HG03460 (cell line): ENCODE measurements around the gene C2orf76.
"Not testable (repeated sequence)": the region's sequence is repeated elsewhere in the genome, so short reads cannot be mapped to it uniquely, and the experiment has no call there.

Experiments used
- ATAC-seq: cut with Tn5 transposase; IDR thresholded peaks from one replicate; pipeline ENCODE4 v1.9.1; 2021; ENCODE audit not compliant: unreplicated experiment

The C2orf76 gene

DNA sequence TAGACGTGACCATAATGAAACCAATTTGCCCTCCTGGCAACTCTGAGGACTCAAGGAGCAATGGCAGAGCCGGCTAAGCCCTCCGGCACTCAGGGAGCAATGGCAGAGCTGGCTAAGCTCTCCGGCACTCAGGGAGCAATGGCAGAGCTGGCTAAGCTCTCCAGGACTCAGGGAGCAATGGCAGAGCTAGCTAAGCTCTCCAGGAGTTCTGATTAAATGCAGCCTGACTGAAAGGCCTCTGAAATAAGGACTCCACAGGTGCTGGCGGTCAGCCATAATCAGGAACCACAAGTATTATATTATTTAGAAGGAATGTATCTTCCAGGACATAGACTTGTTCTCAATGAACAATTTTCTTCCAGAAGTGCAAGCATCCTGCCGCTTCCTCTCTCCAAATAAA, 65.2 kb downstream of the C2orf76 start:
- no peak for ATAC-seq

DNA sequence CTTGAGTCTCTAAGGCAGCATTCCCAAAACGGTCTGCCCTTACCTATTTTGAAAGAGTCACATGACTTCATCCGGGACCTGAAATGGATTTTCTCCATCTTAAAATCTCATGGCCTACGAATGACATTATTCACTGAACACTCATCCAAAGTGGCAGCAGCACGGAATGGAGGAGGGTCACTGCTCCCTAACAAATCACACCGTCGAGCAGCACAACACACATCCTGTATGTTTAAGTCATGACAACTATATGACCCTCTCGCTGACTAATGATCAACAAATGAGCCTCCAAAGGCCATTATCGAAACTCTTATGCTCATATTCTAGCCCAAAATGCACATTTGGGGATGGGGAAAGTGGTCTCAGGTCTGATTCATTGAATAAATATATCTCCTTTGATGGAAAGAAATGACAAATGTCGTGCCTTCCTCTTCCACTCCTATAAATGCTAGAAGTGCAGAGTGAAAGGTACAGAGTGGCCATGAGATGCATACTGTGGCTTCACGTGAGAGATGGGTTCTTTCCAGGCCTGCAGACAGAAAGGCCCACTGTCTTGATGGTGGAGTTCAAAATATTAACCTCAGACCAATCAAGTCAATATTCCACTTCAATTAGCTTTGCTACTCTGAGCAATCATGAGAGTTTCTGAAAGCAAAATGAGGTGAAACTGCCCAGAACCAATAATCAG, 70.8 kb downstream of the C2orf76 start:
- ATAC-seq: no peak

- no peak for ATAC-seq
Observed at GRCh38 chr2:119294671-119295070, 72.0 kb downstream of the C2orf76 start.

DNA sequence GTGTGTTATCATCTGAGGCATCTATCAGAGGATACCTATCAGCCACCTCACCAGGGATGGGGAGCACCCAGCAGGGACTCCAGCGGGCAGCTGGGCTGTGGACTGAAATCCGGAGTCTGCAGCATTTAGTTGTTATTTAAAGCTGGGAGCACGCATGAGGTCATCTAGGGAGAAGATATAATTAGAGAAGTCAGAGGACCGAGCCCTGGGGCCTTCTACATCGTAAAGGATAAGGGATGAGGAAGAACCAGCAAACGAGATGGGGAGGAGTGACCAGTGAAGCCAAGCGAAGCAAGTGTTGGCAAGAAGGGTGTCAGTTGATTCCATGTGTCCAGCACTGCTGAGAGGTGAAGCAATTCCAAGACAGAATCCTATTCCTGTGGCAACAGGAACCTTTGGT, 72.7 kb downstream of the C2orf76 start:
- ATAC-seq: no peak

- ATAC-seq: no peak
Observed at GRCh38 chr2:119293254-119293653, 73.4 kb downstream of the C2orf76 start.

DNA sequence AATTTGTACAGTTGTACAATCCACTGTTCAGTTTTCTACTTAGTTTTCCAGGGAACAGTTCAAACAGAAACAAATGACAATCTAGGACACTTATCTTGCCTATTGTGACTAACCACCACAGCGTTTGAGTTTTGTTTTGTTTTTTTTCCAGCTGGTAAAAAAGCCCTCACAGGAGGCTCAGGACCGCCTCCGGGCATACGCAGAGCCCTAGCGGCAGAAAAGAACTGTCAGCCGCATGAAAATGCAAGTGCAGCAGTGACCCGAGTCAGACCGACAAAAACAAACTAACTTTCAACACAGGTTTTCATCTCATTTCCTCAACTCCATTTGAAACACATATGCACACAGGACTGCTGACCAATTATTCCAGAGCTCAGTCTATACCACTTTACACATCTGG, 74.4 kb downstream of the C2orf76 start:
- no peak for ATAC-seq

DNA sequence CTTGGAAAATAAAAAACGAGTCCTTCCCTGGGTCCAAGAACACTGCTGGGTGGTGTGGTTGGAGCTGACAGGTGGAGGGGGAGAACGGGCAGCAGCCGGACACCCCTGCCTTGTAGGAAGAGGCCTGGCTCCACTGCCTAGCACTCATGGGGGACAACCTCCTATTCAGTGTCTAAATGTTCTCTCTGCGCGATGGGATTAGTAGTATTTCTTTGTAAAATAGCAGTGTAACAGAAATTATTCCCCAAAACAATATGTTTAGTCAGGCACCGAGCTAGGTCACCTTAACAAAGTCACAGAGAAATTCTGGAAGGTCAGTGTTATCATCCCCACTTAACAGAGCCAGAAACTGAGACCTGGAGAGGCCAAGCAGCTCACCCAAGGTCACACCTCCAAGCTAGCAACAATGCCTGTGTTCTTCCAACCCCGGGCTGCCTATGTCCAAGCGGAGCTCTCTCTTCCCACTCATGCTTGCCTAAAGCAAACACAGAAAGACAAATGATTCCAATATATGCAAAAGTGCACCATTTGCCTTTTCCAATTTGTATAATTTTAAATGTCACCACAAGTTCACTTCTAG, 75.0 kb downstream of the C2orf76 start:
- no peak for ATAC-seq

GRCh38 chr2:119290859-119291587, 75.6 kb downstream of the C2orf76 start:
- ATAC-seq: no peak

DNA sequence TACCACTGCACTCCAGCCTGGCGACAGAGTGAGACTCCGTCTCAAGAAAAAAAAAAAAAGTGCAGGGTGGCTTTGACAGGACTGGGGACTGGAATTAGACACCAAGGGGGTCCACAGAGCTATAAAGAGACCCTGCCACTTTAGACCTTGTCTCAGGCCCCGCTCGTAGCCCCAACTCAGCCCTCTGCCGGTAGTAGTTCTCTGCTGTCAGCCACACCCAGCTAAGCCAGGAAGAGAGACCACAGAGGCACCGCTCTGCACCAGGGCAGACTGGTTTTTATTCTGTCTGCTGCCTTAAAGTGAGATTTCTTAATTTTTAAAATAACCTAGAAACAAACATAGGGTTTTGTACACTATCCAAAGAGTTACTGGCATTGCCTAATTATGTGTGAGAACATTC, 77.0 kb downstream of the C2orf76 start:
- no peak for ATAC-seq

DNA sequence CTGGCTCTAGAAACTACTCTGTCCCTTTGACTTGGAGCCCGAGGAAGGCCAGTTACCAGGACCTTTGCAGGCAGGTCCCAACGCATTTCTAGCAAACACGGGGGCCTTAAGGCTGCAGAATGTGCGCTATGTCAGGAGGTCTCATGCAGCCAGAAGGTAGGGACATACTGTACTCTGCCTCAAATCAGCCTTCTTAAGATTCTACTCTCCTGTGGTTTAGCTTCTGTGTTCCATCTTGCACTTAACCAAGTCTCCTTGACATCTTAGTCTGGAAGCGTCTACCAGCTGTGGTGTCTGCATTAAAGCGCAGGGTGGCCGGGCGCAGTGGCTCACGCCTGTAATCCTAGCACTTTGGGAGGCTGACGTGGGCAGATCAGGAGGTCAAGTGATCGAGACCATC, 77.5 kb downstream of the C2orf76 start:
- ATAC-seq: no peak

GRCh38 chr2:119288576-119288975, 78.1 kb downstream of the C2orf76 start:
- no peak for ATAC-seq

DNA sequence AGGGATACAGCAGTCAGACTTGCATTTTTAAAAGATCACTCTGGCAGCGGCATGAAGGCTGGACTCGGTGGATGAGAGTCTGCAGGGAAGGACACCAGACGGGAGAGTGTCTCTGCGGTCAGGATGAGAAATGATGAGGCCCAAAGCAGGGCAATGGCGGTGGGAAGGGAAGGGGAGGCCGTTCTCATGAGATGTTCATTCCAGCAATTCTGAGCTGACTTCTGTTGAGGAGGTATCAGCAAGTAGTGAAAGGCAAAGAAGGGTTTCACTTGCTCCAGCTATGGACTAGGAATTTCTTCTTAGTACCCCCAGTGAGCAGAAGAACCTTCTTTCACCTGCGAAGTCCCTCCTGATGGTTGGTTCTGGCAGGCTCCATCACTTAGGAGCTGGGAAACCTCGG, 80.0 kb downstream of the C2orf76 start:
- no peak for ATAC-seq

DNA sequence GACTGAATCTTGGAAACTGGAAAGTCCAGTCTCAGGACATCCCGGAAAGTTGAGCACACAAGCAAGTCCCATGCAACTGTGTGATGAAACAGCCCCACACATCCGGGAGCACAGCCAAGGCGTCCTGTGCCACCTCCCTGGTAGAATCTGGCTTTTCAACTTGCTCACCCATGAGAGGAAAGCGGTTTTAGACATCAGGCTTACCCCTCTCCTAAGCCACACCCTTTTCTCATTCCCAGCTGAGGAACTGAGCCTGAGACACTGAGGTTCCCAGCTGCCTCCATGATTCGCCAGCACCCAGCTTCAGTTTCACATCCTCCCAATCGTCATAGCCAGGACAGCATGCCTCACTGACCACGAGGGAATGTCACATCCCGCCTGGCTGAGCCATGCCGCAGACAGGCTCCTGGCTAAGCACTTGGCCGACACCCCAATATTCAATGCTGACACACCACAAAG, 82.7 kb downstream of the C2orf76 start:
- ATAC-seq: no peak

GRCh38 chr2:119282996-119283511, 83.6 kb downstream of the C2orf76 start:
- ATAC-seq: no peak

DNA sequence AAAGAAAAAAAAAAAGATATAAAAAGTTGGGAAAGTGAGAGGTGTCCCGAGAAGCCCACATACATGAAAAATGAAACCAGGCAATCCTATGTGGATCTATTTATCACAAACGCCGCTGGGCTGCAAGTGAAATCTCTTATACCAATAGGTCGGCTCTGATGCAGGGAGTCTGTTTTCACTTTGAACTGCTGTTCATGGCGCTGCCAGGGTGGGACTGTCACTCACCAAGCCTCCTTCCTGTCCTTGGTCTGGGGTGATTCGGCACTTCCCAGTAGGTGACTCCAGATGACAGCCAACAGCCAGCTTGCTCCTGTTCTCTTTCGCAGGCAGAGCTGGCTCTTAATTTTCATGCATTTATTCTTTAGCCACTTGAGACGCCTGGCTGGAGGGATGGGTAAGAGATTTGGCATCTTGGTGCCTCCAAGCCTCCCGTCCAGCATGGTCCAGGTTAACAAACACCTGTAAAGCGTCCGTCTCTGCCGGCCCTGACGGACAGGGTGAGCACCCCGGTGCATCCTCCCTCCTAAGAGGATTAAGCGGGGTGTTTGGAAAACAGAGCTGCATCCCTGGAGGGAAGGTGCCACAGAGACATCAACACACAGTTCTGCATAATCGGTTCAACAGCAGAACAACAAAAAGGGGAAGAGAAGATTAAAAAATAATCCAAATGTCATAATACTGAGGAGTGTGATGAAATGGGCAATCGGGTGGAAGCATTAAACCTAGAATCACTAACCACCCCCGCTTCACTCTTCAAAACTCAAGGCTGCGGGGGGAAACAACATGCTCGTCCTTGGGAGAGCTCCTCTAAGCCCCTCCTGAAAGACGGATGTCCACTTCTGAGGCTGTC, 84.3 kb downstream of the C2orf76 start:
- no peak for ATAC-seq

DNA sequence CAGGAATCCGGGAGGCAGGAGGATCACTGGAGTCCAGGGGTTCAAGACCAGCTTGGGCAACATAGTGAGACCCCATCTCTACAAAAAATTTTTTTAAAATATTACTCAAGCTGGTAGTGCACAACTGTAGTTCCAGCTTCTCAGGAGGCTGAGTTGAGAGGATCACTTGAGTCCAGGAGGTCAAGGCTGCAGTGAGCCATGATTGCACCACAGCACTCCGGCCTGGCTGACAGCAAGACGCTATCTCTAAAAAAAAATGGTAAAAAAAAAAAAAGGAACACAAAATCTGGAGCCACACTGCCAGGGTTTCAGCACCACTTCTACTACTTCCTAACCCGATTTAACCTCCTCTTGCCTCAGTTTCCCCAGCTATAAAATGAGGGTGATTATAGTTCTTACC, 86.0 kb downstream of the C2orf76 start:
- ATAC-seq: no peak

DNA sequence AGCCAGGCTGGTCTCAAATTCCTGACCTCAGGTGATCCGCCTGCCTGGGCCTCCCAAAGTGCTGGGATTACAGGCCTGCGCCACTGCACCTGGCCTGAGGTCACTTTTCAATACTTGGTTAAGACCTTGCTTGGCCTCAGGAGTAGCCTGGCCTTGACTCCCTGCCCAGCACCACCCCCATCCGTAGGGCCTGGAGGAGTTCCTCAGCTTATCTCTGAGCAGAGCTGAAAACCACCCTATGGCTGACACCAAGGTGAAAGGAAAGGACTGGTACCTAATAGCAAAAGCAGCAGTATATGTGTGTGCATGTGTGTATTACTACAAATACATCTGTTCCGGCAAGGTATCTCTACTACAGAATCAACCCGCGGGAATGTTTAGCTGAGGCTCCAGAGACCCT, 87.0 kb downstream of the C2orf76 start:
- no peak for ATAC-seq

DNA sequence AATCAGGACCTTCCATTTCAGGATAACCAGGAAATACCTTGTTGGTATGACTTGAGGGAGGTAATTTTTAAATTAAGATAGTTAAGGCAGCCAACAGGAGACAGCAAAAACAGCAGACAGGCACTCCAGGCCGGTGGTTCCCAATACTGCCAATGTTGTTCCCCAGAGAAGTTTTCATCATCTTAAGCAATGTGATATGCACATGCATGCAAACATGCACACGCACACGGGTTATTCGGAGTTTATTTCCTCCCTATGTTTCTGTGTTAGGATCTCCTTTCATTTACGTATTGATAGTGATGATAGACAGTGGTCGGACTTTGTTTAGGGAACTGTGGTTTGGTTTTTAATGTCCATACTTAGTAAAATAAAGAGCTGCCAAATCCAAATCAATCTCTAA, 87.7 kb downstream of the C2orf76 start:
- no peak for ATAC-seq

GRCh38 chr2:119278385-119278784, 88.2 kb downstream of the C2orf76 start:
- ATAC-seq: not testable (repeated sequence)

DNA sequence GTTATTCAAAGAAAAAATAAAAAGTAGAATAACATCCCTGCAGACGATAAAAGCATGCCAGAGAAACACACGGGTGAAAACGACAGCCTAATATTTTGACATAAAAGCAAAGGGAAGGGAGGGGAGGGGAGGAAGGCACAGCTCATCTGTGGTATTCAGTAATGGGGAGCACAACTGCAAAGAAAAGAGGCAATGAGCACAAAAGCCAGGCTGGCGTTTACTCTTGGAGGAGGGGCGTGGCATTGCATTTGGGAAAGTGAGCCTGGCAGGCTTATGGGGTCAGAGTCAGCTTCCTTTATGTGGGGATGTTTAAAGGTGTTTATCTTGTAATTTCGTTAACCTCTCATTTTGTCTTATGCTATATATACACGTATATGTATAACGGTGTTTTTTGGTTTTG, 89.8 kb downstream of the C2orf76 start:
- no peak for ATAC-seq

DNA sequence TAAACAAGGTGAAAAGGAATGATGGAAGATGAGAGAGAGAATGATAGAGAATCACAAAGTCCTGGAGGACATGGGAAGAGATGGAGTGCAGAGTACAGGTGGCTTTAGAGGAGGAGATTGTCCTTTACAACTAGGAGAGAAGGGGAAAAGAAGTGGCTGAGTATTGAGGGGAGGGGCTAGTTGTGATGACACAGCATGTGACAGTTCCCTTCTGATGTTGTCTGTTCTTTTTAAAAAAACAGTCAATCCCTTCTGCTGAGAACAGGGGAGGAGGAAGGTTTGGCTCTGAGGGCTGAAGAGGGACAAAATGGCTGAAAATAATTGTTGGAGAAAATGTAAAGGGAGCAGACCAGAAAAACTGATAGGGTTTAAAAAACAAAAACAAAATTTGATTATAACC, 99.0 kb downstream of the C2orf76 start:
- no peak for ATAC-seq
